ENCODE results near the gene ATP6V0A1.
"Not testable (repeated sequence)": the region's sequence is repeated elsewhere in the genome, so short reads cannot be mapped to it uniquely, and the experiment has no call there.

ATP6V0A1 gene

GRCh38 chr17:42438600-42439567 lies 19.8 kb upstream of the ATP6V0A1 start:
- DNase-seq (ENCODE audit: low spot score) = no peak

- DNase-seq (ENCODE audit: low spot score) = no peak
Observed at GRCh38 chr17:42441371-42442195, 17.1 kb upstream of the ATP6V0A1 start.

- no peak for DNase-seq (ENCODE audit: low spot score)
Observed at GRCh38 chr17:42442196-42442565, 16.5 kb upstream of the ATP6V0A1 start.

GRCh38 chr17:42449176-42449575 lies 9.5 kb upstream of the ATP6V0A1 start:
- DNase-seq (ENCODE audit: low spot score) = not testable (repeated sequence)

GRCh38 chr17:42449838-42450237 lies 8.8 kb upstream of the ATP6V0A1 start:
- not testable (repeated sequence) for DNase-seq (ENCODE audit: low spot score)

- not testable (repeated sequence) for DNase-seq (ENCODE audit: low spot score)
Observed at GRCh38 chr17:42451270-42451669, 7.4 kb upstream of the ATP6V0A1 start.

- no peak for DNase-seq (ENCODE audit: low spot score)
Observed at GRCh38 chr17:42453439-42453838, 5.2 kb upstream of the ATP6V0A1 start.

- DNase-seq (ENCODE audit: low spot score) = not testable (repeated sequence)
Observed at GRCh38 chr17:42454987-42455386, 3.7 kb upstream of the ATP6V0A1 start.

- peak; percentile 67 for DNase-seq (ENCODE audit: low spot score)
Observed at GRCh38 chr17:42456223-42457106, 2.2 kb upstream of the ATP6V0A1 start.

GRCh38 chr17:42457107-42457792 lies 1.4 kb upstream of the ATP6V0A1 start:
- DNase-seq (ENCODE audit: low spot score) = no peak

GRCh38 chr17:42459256-42459800 lies 650 bp downstream of the ATP6V0A1 start:
- peak; percentile 39 for DNase-seq (ENCODE audit: low spot score)

GRCh38 chr17:42459801-42460281 lies 1.2 kb downstream of the ATP6V0A1 start:
- DNase-seq (ENCODE audit: low spot score) = peak; percentile 53

- DNase-seq (ENCODE audit: low spot score) = no peak
Observed at GRCh38 chr17:42460371-42460770, 1.7 kb downstream of the ATP6V0A1 start.

GRCh38 chr17:42463976-42464400 lies 5.3 kb downstream of the ATP6V0A1 start:
- no peak for DNase-seq (ENCODE audit: low spot score)

- DNase-seq (ENCODE audit: low spot score) = no peak
Observed at GRCh38 chr17:42467889-42468288, 9.2 kb downstream of the ATP6V0A1 start.

- peak; percentile 67 for DNase-seq (ENCODE audit: low spot score)
Observed at GRCh38 chr17:42472709-42473521, 14.2 kb downstream of the ATP6V0A1 start.

- no peak for DNase-seq (ENCODE audit: low spot score)
Observed at GRCh38 chr17:42474276-42474675, 15.6 kb downstream of the ATP6V0A1 start.

GRCh38 chr17:42475121-42475520 lies 16.4 kb downstream of the ATP6V0A1 start:
- DNase-seq (ENCODE audit: low spot score) = no peak

- no peak for DNase-seq (ENCODE audit: low spot score)
Observed at GRCh38 chr17:42475835-42476234, 17.2 kb downstream of the ATP6V0A1 start.

- no peak for DNase-seq (ENCODE audit: low spot score)
Observed at GRCh38 chr17:42476411-42476810, 17.7 kb downstream of the ATP6V0A1 start.
